Neuronal stem cell (in vitro differentiated cells): Measurements from ENCODE around the gene CADM2.

ENCODE experiments used
- DNase-seq: peaks from one replicate; pipeline ENCODE4 v3.0.0-alpha.2; 2013; ENCODE audit warnings: low spot score
- H2AFZ ChIP-seq: one replicate; pipeline ENCODE4 v1.6.1; 2013; ENCODE audit warnings: mild to moderate bottlenecking, low read length, inconsistent platforms
- H2AK5ac ChIP-seq: 2 replicates; pipeline ENCODE4 v1.6.1; 2013; ENCODE audit warnings: low read depth, mild to moderate bottlenecking, inconsistent platforms, low read length, moderate library complexity, mixed read lengths
- H2BK120ac ChIP-seq: 2 replicates; pipeline ENCODE4 v1.6.1; 2013; ENCODE audit warnings: low read depth, mild to moderate bottlenecking, inconsistent platforms, low read length, moderate library complexity, mixed read lengths
- H2BK12ac ChIP-seq: one replicate; pipeline ENCODE4 v1.6.1; 2013; ENCODE audit warnings: low read length, inconsistent platforms
- H2BK15ac ChIP-seq: 2 replicates; pipeline ENCODE4 v1.6.1; 2013; ENCODE audit warnings: mild to moderate bottlenecking, low read length, inconsistent platforms, mixed read lengths
- H2BK5ac ChIP-seq: one replicate; pipeline ENCODE4 v1.6.1; 2013; ENCODE audit warnings: inconsistent platforms, mild to moderate bottlenecking, low read length, moderate library complexity
- H3K14ac ChIP-seq: one replicate; pipeline ENCODE4 v1.6.1; 2013; ENCODE audit warnings: low read length, inconsistent platforms
- H3K18ac ChIP-seq: 2 replicates; pipeline ENCODE4 v1.6.1; 2013; ENCODE audit warnings: low read length, inconsistent platforms
- H3K23ac ChIP-seq: 2 replicates; pipeline ENCODE4 v1.6.1; 2013; ENCODE audit warnings: low read depth, mild to moderate bottlenecking, mixed read lengths, low read length, inconsistent platforms; ENCODE audit not compliant: poor library complexity
- H3K27ac ChIP-seq: replicated peaks from 3 replicates; pipeline ENCODE4 v1.5.1; 2013; ENCODE audit warnings: low read length, inconsistent platforms
- H3K27me3 ChIP-seq, 3 experiments: 2 replicates each; pipeline ENCODE4 v1.6.1; 2013; ENCODE audit warnings: low read length in 3 of 3, mild to moderate bottlenecking in 2 of 3, inconsistent platforms in 1 of 3, low read depth in 1 of 3, mixed read lengths in 1 of 3, moderate library complexity in 1 of 3; ENCODE audit not compliant: control insufficient read depth in 3 of 3, insufficient read depth in 3 of 3
- H3K36me3 ChIP-seq, 2 donors: replicated peaks in 1 of 2; 2 replicates each; pipeline ENCODE4 v1.6.1; 2013; ENCODE audit warnings: low read length in 2 of 2; ENCODE audit not compliant: control insufficient read depth in 2 of 2, insufficient read depth in 2 of 2
- H3K4ac ChIP-seq: 2 replicates; pipeline ENCODE4 v1.6.1; 2013; ENCODE audit warnings: inconsistent platforms, mild to moderate bottlenecking, low read length, moderate library complexity
- H3K4me1 ChIP-seq, 2 donors: 1 replicate in 1 of 2; 2 replicates in 1 of 2; pipeline ENCODE4 v1.6.1; 2013; ENCODE audit warnings: low read length in 2 of 2, low read depth in 1 of 2; ENCODE audit not compliant: control insufficient read depth in 2 of 2, insufficient read depth in 1 of 2
- H3K4me2 ChIP-seq: one replicate; pipeline ENCODE4 v1.6.1; 2013; ENCODE audit warnings: mild to moderate bottlenecking, low read length, inconsistent platforms; ENCODE audit not compliant: insufficient read depth, poor library complexity, severe bottlenecking
- H3K4me3 ChIP-seq, 2 donors: 2 replicates each; pipeline ENCODE4 v1.5.1; 2013; ENCODE audit warnings: low read length in 2 of 2, mild to moderate bottlenecking in 2 of 2, inconsistent platforms in 1 of 2, moderate library complexity in 1 of 2
- H3K79me1 ChIP-seq: one replicate; pipeline ENCODE4 v1.6.1; 2013; ENCODE audit warnings: low read depth, mild to moderate bottlenecking, inconsistent platforms, low read length, moderate library complexity
- H3K9ac ChIP-seq: one replicate; pipeline ENCODE4 v1.6.1; 2013; ENCODE audit warnings: mild to moderate bottlenecking, low read depth, low read length, inconsistent platforms; ENCODE audit not compliant: poor library complexity
- H3K9me3 ChIP-seq, 2 donors: replicated peaks in 1 of 2; 2 replicates each; pipeline versions ENCODE3 to v1.6.1; 2013; ENCODE audit warnings: low read length in 2 of 2, mild to moderate bottlenecking in 2 of 2, inconsistent platforms in 1 of 2, low read depth in 1 of 2, mixed read lengths in 1 of 2, moderate library complexity in 1 of 2; ENCODE audit not compliant: control insufficient read depth in 2 of 2, insufficient read depth in 1 of 2
- H4K8ac ChIP-seq: one replicate; pipeline ENCODE4 v1.6.1; 2013; ENCODE audit warnings: low read depth, mild to moderate bottlenecking, inconsistent platforms, low read length, moderate library complexity
- H4K91ac ChIP-seq: one replicate; pipeline ENCODE4 v1.6.1; 2013; ENCODE audit warnings: low read length, low read depth, mild to moderate bottlenecking, inconsistent platforms; ENCODE audit not compliant: poor library complexity
- WGBS, 2 donors: extraction: QIAGEN DNeasy Blood & Tissue Kit; methylation state at CpG; one replicate each; pipeline ENCODE4 v1.1.7; 2013; ENCODE audit warnings: missing lambda C conversion rate in 2 of 2, mixed read lengths in 1 of 2; ENCODE audit not compliant: insufficient read length in 2 of 2, insufficient replicate concordance in 1 of 2; ENCODE audit errors: extremely low coverage in 2 of 2; 5-methylcytosine and 5-hydroxymethylcytosine counted together

CADM2 gene

GRCh38 chr3:85508659-85509058 is 549.9 kb downstream of the CADM2 start:
- Histone ChIP-seq H3K14ac (no peak overlapping the region), H2BK120ac (no peak overlapping the region), H4K91ac (no peak overlapping the region), H2BK5ac (no peak overlapping the region), H3K4ac (no peak overlapping the region), H4K8ac (no peak overlapping the region), H3K9me3 (no peaks in the 10 kb centered on the region), H2BK12ac (no peak overlapping the region), H3K18ac (no peak overlapping the region), H2BK15ac (no peak overlapping the region), H3K23ac (no peak overlapping the region), H3K9ac (no peak overlapping the region), H3K79me1 (no peaks in the 10 kb centered on the region), H3K4me2 (no peak overlapping the region), H3K27ac (no peak overlapping the region), H3K4me1 (peaks cover 0 to 3% of the 10 kb centered on the region in 2 donors), H2AFZ (peak overlapping the region; percentile 15), H3K36me3 (no peaks in the 10 kb centered on the region), H3K27me3 (no peaks in the 10 kb centered on the region), H3K4me3 (no peak overlapping the region), H2AK5ac (no peak overlapping the region)
- no peak for DNase-seq
- WGBS, 2 donors, result no CpG with 5 or more reads among the region's 2 CpGs

- H4K8ac ChIP-seq, result no peak overlapping the region
- H3K9me3 ChIP-seq, result no peaks in the 10 kb centered on the region
These were observed 557.4 kb downstream of the CADM2 start for GRCh38 chr3:85516146-85516545.

GRCh38 chr3:85524104-85524503 is 565.3 kb downstream of the CADM2 start:
- Histone ChIP-seq H3K9ac (no peak overlapping the region), H2AK5ac (no peak overlapping the region), H3K9me3 (no peaks in the 10 kb centered on the region), H3K36me3 (no peaks in the 10 kb centered on the region), H4K8ac (no peak overlapping the region), H3K14ac (no peak overlapping the region), H4K91ac (no peak overlapping the region), H3K4ac (no peak overlapping the region), H2BK5ac (no peak overlapping the region), H3K27ac (no peak overlapping the region), H3K18ac (no peak overlapping the region), H2AFZ (no peak overlapping the region), H2BK120ac (no peak overlapping the region), H3K79me1 (no peaks in the 10 kb centered on the region), H3K4me2 (no peak overlapping the region), H3K23ac (no peak overlapping the region), H3K4me1 (no peaks in the 10 kb centered on the region), H3K4me3 (no peak overlapping the region), H3K27me3 (no peaks in the 10 kb centered on the region), H2BK12ac (no peak overlapping the region), H2BK15ac (no peak overlapping the region)
- WGBS, 2 donors, result no CpG with 5 or more reads among the region's 1 CpG
- no peak for DNase-seq

More at GRCh38 chr3:85516146-85516545, 557.4 kb downstream of the CADM2 start:
- Histone ChIP-seq H3K4ac (no peak overlapping the region), H2AK5ac (no peak overlapping the region), H3K18ac (no peak overlapping the region), H3K4me2 (no peak overlapping the region), H3K14ac (no peak overlapping the region), H2AFZ (no peak overlapping the region), H3K23ac (no peak overlapping the region), H3K79me1 (no peaks in the 10 kb centered on the region), H3K36me3 (no peaks in the 10 kb centered on the region), H3K4me1 (peaks cover 0 to 3% of the 10 kb centered on the region in 2 donors), H2BK5ac (no peak overlapping the region), H4K91ac (no peak overlapping the region), H2BK12ac (no peak overlapping the region), H2BK120ac (no peak overlapping the region), H3K4me3 (no peak overlapping the region), H3K9ac (no peak overlapping the region), H2BK15ac (no peak overlapping the region), H3K27me3 (no peaks in the 10 kb centered on the region), H3K27ac (no peak overlapping the region)
- no peak for DNase-seq

- no peak overlapping the region for H3K4ac ChIP-seq
- no peaks in the 10 kb centered on the region for H3K27me3 ChIP-seq
- no peak overlapping the region for H4K91ac ChIP-seq
- H3K4me3 ChIP-seq, result no peak overlapping the region
- H3K4me1 ChIP-seq, result no peaks in the 10 kb centered on the region
- H2BK15ac ChIP-seq, result no peak overlapping the region
- no peak overlapping the region for H3K14ac ChIP-seq
- no peak for DNase-seq
- H3K36me3 ChIP-seq, result no peaks in the 10 kb centered on the region
- H3K79me1 ChIP-seq, result no peaks in the 10 kb centered on the region
- H2AFZ ChIP-seq, result no peak overlapping the region
- no peak overlapping the region for H2BK12ac ChIP-seq
- H3K9ac ChIP-seq, result no peak overlapping the region
- H3K4me2 ChIP-seq, result no peak overlapping the region
- H4K8ac ChIP-seq, result no peak overlapping the region
- H2AK5ac ChIP-seq, result no peak overlapping the region
- no peak overlapping the region for H3K23ac ChIP-seq
- H2BK5ac ChIP-seq, result no peak overlapping the region
- WGBS, 2 donors, result no CpG with 5 or more reads among the region's 1 CpG
- H3K18ac ChIP-seq, result no peak overlapping the region
- H2BK120ac ChIP-seq, result no peak overlapping the region
- no peaks in the 10 kb centered on the region for H3K9me3 ChIP-seq
- H3K27ac ChIP-seq, result no peak overlapping the region
These were observed 566.5 kb downstream of the CADM2 start for GRCh38 chr3:85525264-85525663.
